ENCODE results near the gene RAD23B.

RAD23B gene

GRCh38 chr9:107358986-107359385, 75.9 kb downstream of the RAD23B start:
- no peak overlapping the region for H2AFZ ChIP-seq (ENCODE audit: low read depth, low read length)
- H2BK12ac ChIP-seq (ENCODE audit: low read length in 2 of 2), result no peak overlapping the region
- no peak overlapping the region for H2BK15ac ChIP-seq (ENCODE audit: low read depth, poor library complexity, severe bottlenecking)
- no peak overlapping the region for H3K4me2 ChIP-seq (ENCODE audit: low read length, poor library complexity, severe bottlenecking)
- H3K9ac ChIP-seq (ENCODE audit: low read length), result no peak overlapping the region
- H3K36me3 ChIP-seq (ENCODE audit: control insufficient read depth in 1 of 2, insufficient read depth in 2 of 2, low read depth in 1 of 2, low read length in 2 of 2), result no peaks in the 10 kb centered on the region
- H3K14ac ChIP-seq (ENCODE audit: low read length in 2 of 2), result no peak overlapping the region
- peaks cover 1% of the 10 kb centered on the region for H3K9me3 ChIP-seq (ENCODE audit: control insufficient read depth, low read length)
- no peaks in the 10 kb centered on the region for H3K4me1 ChIP-seq (ENCODE audit: control insufficient read depth, insufficient read depth, low read depth, low read length)
- H3K4ac ChIP-seq (ENCODE audit: low read depth in 1 of 2, low read length in 2 of 2), result no peak overlapping the region
- no peaks in the 10 kb centered on the region for H3K79me1 ChIP-seq (replicated peaks; ENCODE audit: low read length, poor library complexity, severe bottlenecking)
- 91% methylated on average over 7 of the region's 7 CpGs for WGBS
- H3K27ac ChIP-seq (ENCODE audit: low read length, poor library complexity, severe bottlenecking), result no peak overlapping the region
- H2BK120ac ChIP-seq (ENCODE audit: low read depth, low read length), result no peak overlapping the region
- no peak for DNase-seq
- no peaks in the 10 kb centered on the region for H3K27me3 ChIP-seq (ENCODE audit: control insufficient read depth in 1 of 2, insufficient read depth in 1 of 2, low read length in 2 of 2)
- no peak overlapping the region for H2AK5ac ChIP-seq (ENCODE audit: low read length, severe bottlenecking)
- no peak overlapping the region for H3K4me3 ChIP-seq (ENCODE audit: insufficient read depth in 1 of 2, low read depth in 1 of 2, low read length in 2 of 2)
- H4K8ac ChIP-seq (ENCODE audit: low read length), result no peak overlapping the region
- H2BK5ac ChIP-seq (ENCODE audit: low read depth, low read length, poor library complexity, severe bottlenecking), result no peak overlapping the region
- H3K18ac ChIP-seq (ENCODE audit: low read depth in 1 of 2, low read length in 2 of 2), result no peak overlapping the region
- H3K23ac ChIP-seq (ENCODE audit: low read length in 2 of 2), result no peak overlapping the region
- no peak overlapping the region for H4K91ac ChIP-seq (ENCODE audit: low read length)

GRCh38 chr9:107360098-107360497, 77.0 kb downstream of the RAD23B start:
- Histone ChIP-seq H4K91ac (ENCODE audit: low read length) (no peak overlapping the region), H3K36me3 (ENCODE audit: control insufficient read depth in 1 of 2, insufficient read depth in 2 of 2, low read depth in 1 of 2, low read length in 2 of 2) (no peaks in the 10 kb centered on the region), H3K18ac (ENCODE audit: low read depth in 1 of 2, low read length in 2 of 2) (no peak overlapping the region), H3K4me3 (ENCODE audit: insufficient read depth in 1 of 2, low read depth in 1 of 2, low read length in 2 of 2) (no peak overlapping the region), H3K23ac (ENCODE audit: low read length in 2 of 2) (no peak overlapping the region), H3K14ac (ENCODE audit: low read length in 2 of 2) (peak overlapping the region in 1 of 2 experiments; percentile 11), H4K8ac (ENCODE audit: low read length) (no peak overlapping the region), H3K4ac (ENCODE audit: low read depth in 1 of 2, low read length in 2 of 2) (no peak overlapping the region), H2AFZ (ENCODE audit: low read depth, low read length) (no peak overlapping the region), H2BK12ac (ENCODE audit: low read length in 2 of 2) (no peak overlapping the region), H2BK120ac (ENCODE audit: low read depth, low read length) (no peak overlapping the region), H3K79me1 (replicated peaks; ENCODE audit: low read length, poor library complexity, severe bottlenecking) (no peaks in the 10 kb centered on the region), H2AK5ac (ENCODE audit: low read length, severe bottlenecking) (no peak overlapping the region), H2BK5ac (ENCODE audit: low read depth, low read length, poor library complexity, severe bottlenecking) (no peak overlapping the region), H2BK15ac (ENCODE audit: low read depth, poor library complexity, severe bottlenecking) (no peak overlapping the region), H3K27me3 (ENCODE audit: control insufficient read depth in 1 of 2, insufficient read depth in 1 of 2, low read length in 2 of 2) (no peaks in the 10 kb centered on the region), H3K9me3 (ENCODE audit: control insufficient read depth, low read length) (no peaks in the 10 kb centered on the region), H3K27ac (ENCODE audit: low read length, poor library complexity, severe bottlenecking) (no peak overlapping the region), H3K9ac (ENCODE audit: low read length) (no peak overlapping the region), H3K4me2 (ENCODE audit: low read length, poor library complexity, severe bottlenecking) (no peak overlapping the region), H3K4me1 (ENCODE audit: control insufficient read depth, insufficient read depth, low read depth, low read length) (no peaks in the 10 kb centered on the region)
- 86% methylated on average over 7 of the region's 7 CpGs for WGBS
- no peak for DNase-seq

DNA sequence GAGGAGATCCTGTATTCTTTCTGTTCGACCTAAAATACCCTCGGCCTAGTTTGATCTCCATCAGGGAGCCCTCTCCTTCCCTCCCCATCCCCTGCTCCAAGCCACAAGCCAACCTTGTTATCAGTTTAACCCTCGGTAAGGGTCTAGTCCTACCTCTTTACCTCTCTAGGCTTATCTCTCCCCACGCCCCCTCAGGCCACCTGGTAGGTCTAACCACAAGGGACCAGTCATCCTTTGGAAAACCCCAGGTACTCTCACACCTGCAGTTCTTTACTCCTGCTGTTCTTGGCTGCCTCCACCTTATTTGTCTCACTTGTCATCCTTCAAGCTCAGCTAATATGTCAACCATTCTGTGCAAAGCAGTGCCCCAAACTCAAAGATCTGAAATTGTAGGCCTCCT, 78.7 kb downstream of the RAD23B start:
- no peak overlapping the region for H4K8ac ChIP-seq (ENCODE audit: low read length)
- no peaks in the 10 kb centered on the region for H3K27me3 ChIP-seq (ENCODE audit: control insufficient read depth in 1 of 2, insufficient read depth in 1 of 2, low read length in 2 of 2)
- no peaks in the 10 kb centered on the region for H3K4me1 ChIP-seq (ENCODE audit: control insufficient read depth, insufficient read depth, low read depth, low read length)
- H2AK5ac ChIP-seq (ENCODE audit: low read length, severe bottlenecking), result no peak overlapping the region
- H2BK15ac ChIP-seq (ENCODE audit: low read depth, poor library complexity, severe bottlenecking), result no peak overlapping the region
- DNase-seq, result no peak
- no peak overlapping the region for H3K14ac ChIP-seq (ENCODE audit: low read length in 2 of 2)
- H2BK120ac ChIP-seq (ENCODE audit: low read depth, low read length), result no peak overlapping the region
- 85% methylated on average over 4 of the region's 4 CpGs for WGBS
- no peak overlapping the region for H2BK5ac ChIP-seq (ENCODE audit: low read depth, low read length, poor library complexity, severe bottlenecking)
- no peak overlapping the region for H3K23ac ChIP-seq (ENCODE audit: low read length in 2 of 2)
- H3K18ac ChIP-seq (ENCODE audit: low read depth in 1 of 2, low read length in 2 of 2), result no peak overlapping the region
- H3K4me2 ChIP-seq (ENCODE audit: low read length, poor library complexity, severe bottlenecking), result no peak overlapping the region
- no peaks in the 10 kb centered on the region for H3K9me3 ChIP-seq (ENCODE audit: control insufficient read depth, low read length)
- H4K91ac ChIP-seq (ENCODE audit: low read length), result no peak overlapping the region
- H2AFZ ChIP-seq (ENCODE audit: low read depth, low read length), result no peak overlapping the region
- no peak overlapping the region for H2BK12ac ChIP-seq (ENCODE audit: low read length in 2 of 2)
- no peak overlapping the region for H3K4ac ChIP-seq (ENCODE audit: low read depth in 1 of 2, low read length in 2 of 2)
- no peak overlapping the region for H3K9ac ChIP-seq (ENCODE audit: low read length)
- no peak overlapping the region for H3K4me3 ChIP-seq (ENCODE audit: insufficient read depth in 1 of 2, low read depth in 1 of 2, low read length in 2 of 2)
- H3K36me3 ChIP-seq (ENCODE audit: control insufficient read depth in 1 of 2, insufficient read depth in 2 of 2, low read depth in 1 of 2, low read length in 2 of 2), result no peaks in the 10 kb centered on the region
- no peak overlapping the region for H3K27ac ChIP-seq (ENCODE audit: low read length, poor library complexity, severe bottlenecking)
- H3K79me1 ChIP-seq (replicated peaks; ENCODE audit: low read length, poor library complexity, severe bottlenecking), result no peaks in the 10 kb centered on the region

- no peak overlapping the region for H3K18ac ChIP-seq (ENCODE audit: low read depth in 1 of 2, low read length in 2 of 2)
- no peaks in the 10 kb centered on the region for H3K36me3 ChIP-seq (ENCODE audit: control insufficient read depth in 1 of 2, insufficient read depth in 2 of 2, low read depth in 1 of 2, low read length in 2 of 2)
- H3K14ac ChIP-seq (ENCODE audit: low read length in 2 of 2), result no peak overlapping the region
- no peak overlapping the region for H2AK5ac ChIP-seq (ENCODE audit: low read length, severe bottlenecking)
- H3K4me2 ChIP-seq (ENCODE audit: low read length, poor library complexity, severe bottlenecking), result no peak overlapping the region
- H2BK5ac ChIP-seq (ENCODE audit: low read depth, low read length, poor library complexity, severe bottlenecking), result no peak overlapping the region
- no peak overlapping the region for H3K4me3 ChIP-seq (ENCODE audit: insufficient read depth in 1 of 2, low read depth in 1 of 2, low read length in 2 of 2)
- H3K4ac ChIP-seq (ENCODE audit: low read depth in 1 of 2, low read length in 2 of 2), result no peak overlapping the region
- H4K91ac ChIP-seq (ENCODE audit: low read length), result no peak overlapping the region
- no peak overlapping the region for H2BK12ac ChIP-seq (ENCODE audit: low read length in 2 of 2)
- WGBS, result 83% methylated on average over 9 of the region's 10 CpGs
- no peak overlapping the region for H3K9ac ChIP-seq (ENCODE audit: low read length)
- DNase-seq, result peak; percentile 46
- H2BK120ac ChIP-seq (ENCODE audit: low read depth, low read length), result no peak overlapping the region
- H2AFZ ChIP-seq (ENCODE audit: low read depth, low read length), result no peak overlapping the region
- H3K27me3 ChIP-seq (ENCODE audit: control insufficient read depth in 1 of 2, insufficient read depth in 1 of 2, low read length in 2 of 2), result peaks cover 0 to 7% of the 10 kb centered on the region in 2 experiments
- H3K9me3 ChIP-seq (ENCODE audit: control insufficient read depth, low read length), result no peaks in the 10 kb centered on the region
- H3K79me1 ChIP-seq (replicated peaks; ENCODE audit: low read length, poor library complexity, severe bottlenecking), result no peaks in the 10 kb centered on the region
- no peak overlapping the region for H2BK15ac ChIP-seq (ENCODE audit: low read depth, poor library complexity, severe bottlenecking)
- H3K23ac ChIP-seq (ENCODE audit: low read length in 2 of 2), result no peak overlapping the region
- no peak overlapping the region for H3K27ac ChIP-seq (ENCODE audit: low read length, poor library complexity, severe bottlenecking)
- H4K8ac ChIP-seq (ENCODE audit: low read length), result no peak overlapping the region
- H3K4me1 ChIP-seq (ENCODE audit: control insufficient read depth, insufficient read depth, low read depth, low read length), result peaks cover 8% of the 10 kb centered on the region
Measured at GRCh38 chr9:107363516-107364152, 80.6 kb downstream of the RAD23B start.
